ENCODE results near the gene OTULINL. TPM values are rescaled to one million over a fixed set of nuclear protein-coding genes. Genes with fewer than 3 reads are reported as not detected.
A peak's percentile ranks its signal among the peaks of the same experiment; 100 is the strongest.

Gene OTULINL
- total and polyA plus RNA-seq, 4 donors = 0.82 to 4.1 (median 1.6) TPM

GRCh38 chr5:14659821-14660607 lies 78.4 kb downstream of the OTULINL start:
- no peaks in the 10 kb centered on the region for H3K36me3 ChIP-seq (ENCODE audit: control insufficient read depth in 4 of 4, insufficient read depth in 3 of 4, low read depth in 1 of 4, low read length in 3 of 4)
- no peak for DNase-seq (ENCODE audit: low spot score)
- H3K27me3 ChIP-seq (ENCODE audit: control insufficient read depth in 4 of 4, insufficient read depth in 4 of 4, low read length in 3 of 4) = peaks cover 0 to 2% (median 0%) of the 10 kb centered on the region in 4 donors
- H3K9ac ChIP-seq (ENCODE audit: low read depth in 1 of 2, low read length in 2 of 2) = peak overlapping the region in 1 of 2 donors; percentile 13
- H3K4me3 ChIP-seq (ENCODE audit: low read depth in 1 of 3, low read length in 3 of 3) = no peak overlapping the region
- peak overlapping the region in 1 of 2 donors; percentile 59 for H3K27ac ChIP-seq (ENCODE audit: low read depth in 1 of 2, low read length in 2 of 2)
- peaks cover 0 to 20% (median 6%) of the 10 kb centered on the region in 4 donors for H3K4me1 ChIP-seq (ENCODE audit: control insufficient read depth in 4 of 4, insufficient read depth in 4 of 4, low read length in 3 of 4)
- WGBS = 70% methylated on average over 3 of the region's 3 CpGs
- H3K9me3 ChIP-seq (ENCODE audit: control insufficient read depth in 4 of 4, low read length in 3 of 4) = no peaks in the 10 kb centered on the region
- TF ChIP-seq RXRA (IDR thresholded peaks at IDR 0.05) = peak; percentile 40 to 53
- TF ChIP-seq HNF4G (IDR thresholded peaks at IDR 0.05) = no peak
- TF ChIP-seq FOXA2 (IDR thresholded peaks at IDR 0.05) = peak; percentile 84
- peak; percentile 15 for TF ChIP-seq YY1 (IDR thresholded peaks at IDR 0.05)
- no peak for TF ChIP-seq TAF1 (conservative IDR thresholded peaks at IDR 0.05)
- TF ChIP-seq NR2F2 (IDR thresholded peaks at IDR 0.05) = no peak
- no peak for TF ChIP-seq RAD21 (IDR thresholded peaks at IDR 0.05)
- TF ChIP-seq ZBTB33 (IDR thresholded peaks at IDR 0.05) = no peak
- peak; percentile 63 for TF ChIP-seq FOXA1 (IDR thresholded peaks at IDR 0.05)
- TF ChIP-seq CTCF (IDR thresholded peaks at IDR 0.05; ENCODE audit: low read depth, low read length, missing input control) = no peak
- TF ChIP-seq GABPA (IDR thresholded peaks at IDR 0.05 in 1 of 2, conservative IDR thresholded peaks at IDR 0.05 in 1 of 2) = no peak
- peak; percentile 34 to 53 for TF ChIP-seq HNF4A (conservative IDR thresholded peaks at IDR 0.05)
- TF ChIP-seq REST (IDR thresholded peaks at IDR 0.05) = no peak
- peak; percentile 34 for TF ChIP-seq SP1 (IDR thresholded peaks at IDR 0.05)
- TF ChIP-seq JUND (IDR thresholded peaks at IDR 0.05) = peak; percentile 36 to 41
- TF ChIP-seq MAX (IDR thresholded peaks at IDR 0.05) = no peak
- TF ChIP-seq ATF3 (IDR thresholded peaks at IDR 0.05) = no peak
- no peak for TF ChIP-seq EGR1 (IDR thresholded peaks at IDR 0.05; ENCODE audit: low read depth in 2 of 2)

All from liver (tissue), 9 donors.